IPS-11a (cell line): ENCODE measurements around the gene FSTL4.

ENCODE experiments used
- H3K4me3 ChIP-seq: one replicate; pipeline ENCODE4 v1.5.1; 2013; ENCODE audit warnings: low read depth, low read length, control low read depth

The FSTL4 gene

GRCh38 chr5:133483406-133484090 lies 128.8 kb downstream of the FSTL4 start:
- H3K4me3 ChIP-seq, result no peak overlapping the region

- H3K4me3 ChIP-seq, result no peak overlapping the region
These were observed 130.3 kb downstream of the FSTL4 start for GRCh38 chr5:133482028-133482427.

- no peak overlapping the region for H3K4me3 ChIP-seq
These were observed 131.5 kb downstream of the FSTL4 start for GRCh38 chr5:133480866-133481265.

DNA sequence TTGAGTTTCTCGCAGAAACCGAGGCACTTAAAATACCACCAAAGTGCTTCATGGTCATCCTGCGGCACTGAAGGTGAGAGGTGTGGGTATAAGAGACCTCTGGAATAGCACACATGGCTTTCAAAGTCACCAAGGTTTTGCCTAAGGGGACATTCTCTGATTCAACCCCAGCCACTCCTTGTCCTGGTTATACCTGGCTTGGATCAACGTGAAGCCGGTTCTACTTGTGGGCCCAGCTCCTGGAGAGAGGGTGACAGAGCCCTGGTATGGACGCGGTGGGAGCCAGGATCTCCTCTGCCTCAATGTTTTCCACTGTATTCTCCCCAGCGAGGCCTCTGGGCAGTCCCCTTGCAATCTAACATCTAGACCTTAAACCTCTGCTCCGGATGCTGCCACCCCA lies 132.0 kb downstream of the FSTL4 start:
- no peak overlapping the region for H3K4me3 ChIP-seq

- no peak overlapping the region for H3K4me3 ChIP-seq
These were observed 133.9 kb downstream of the FSTL4 start for GRCh38 chr5:133478199-133478985.

DNA sequence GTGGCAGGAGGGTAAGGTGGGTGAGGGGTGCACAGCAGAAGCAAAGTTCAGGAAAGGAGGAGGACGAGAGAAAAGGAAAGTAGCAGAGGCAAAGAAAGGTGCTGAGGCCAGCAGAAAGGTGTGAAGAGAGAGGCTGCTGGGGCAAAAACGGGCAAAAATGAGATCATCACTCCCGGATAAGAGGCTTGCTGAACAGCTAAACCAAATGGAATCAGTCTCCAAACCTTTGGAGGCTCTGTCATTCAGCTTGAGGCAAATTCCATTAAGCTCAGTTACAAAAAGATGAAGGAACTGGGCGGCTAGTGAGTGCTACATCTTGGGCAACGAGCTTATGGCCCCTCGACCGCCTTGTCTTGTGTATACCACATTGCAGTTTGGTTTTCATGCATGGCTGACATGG lies 136.4 kb downstream of the FSTL4 start:
- no peak overlapping the region for H3K4me3 ChIP-seq

- H3K4me3 ChIP-seq, result no peak overlapping the region
These were observed 137.3 kb downstream of the FSTL4 start for GRCh38 chr5:133474851-133475590.

DNA sequence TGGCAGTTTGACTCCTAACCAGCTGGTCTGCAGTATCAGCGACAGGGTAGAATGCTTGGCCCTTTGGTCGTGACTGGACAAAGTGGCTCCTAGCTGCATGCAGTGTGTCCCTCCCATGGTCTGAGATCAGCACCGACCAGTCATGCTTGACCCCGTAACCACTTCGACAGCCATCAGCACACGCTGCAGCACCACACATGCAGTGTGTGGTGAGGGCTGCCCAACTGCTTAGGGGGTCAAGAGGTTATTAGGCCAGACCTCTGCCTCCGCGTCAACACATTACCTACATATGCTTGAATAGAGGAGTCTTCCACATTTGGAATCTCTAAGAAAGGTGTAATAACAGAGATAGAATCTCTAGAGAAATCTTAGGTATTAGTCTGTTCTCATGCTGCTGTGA lies 139.1 kb downstream of the FSTL4 start:
- H3K4me3 ChIP-seq, result no peak overlapping the region

DNA sequence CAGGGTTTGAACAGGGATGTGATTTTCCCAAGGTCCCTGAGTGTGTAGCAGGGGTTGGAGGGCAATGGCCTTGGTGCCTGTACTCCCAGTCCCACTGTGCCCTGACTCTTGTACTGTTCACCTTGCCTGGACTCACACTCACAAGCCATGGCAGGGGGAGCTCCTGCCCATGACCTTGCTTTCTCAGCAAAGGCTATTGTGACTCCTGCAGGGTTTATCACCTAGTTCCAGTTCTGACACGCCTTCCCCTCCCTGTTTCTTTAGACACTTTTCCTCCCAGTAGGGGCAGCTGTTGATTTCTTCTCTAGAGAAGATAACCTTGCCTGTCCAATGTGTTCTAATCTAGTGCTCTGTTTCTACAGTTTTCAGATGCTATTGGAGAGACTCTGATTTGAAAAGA lies 139.5 kb downstream of the FSTL4 start:
- no peak overlapping the region for H3K4me3 ChIP-seq

GRCh38 chr5:133471699-133472098 lies 140.6 kb downstream of the FSTL4 start:
- no peak overlapping the region for H3K4me3 ChIP-seq

DNA sequence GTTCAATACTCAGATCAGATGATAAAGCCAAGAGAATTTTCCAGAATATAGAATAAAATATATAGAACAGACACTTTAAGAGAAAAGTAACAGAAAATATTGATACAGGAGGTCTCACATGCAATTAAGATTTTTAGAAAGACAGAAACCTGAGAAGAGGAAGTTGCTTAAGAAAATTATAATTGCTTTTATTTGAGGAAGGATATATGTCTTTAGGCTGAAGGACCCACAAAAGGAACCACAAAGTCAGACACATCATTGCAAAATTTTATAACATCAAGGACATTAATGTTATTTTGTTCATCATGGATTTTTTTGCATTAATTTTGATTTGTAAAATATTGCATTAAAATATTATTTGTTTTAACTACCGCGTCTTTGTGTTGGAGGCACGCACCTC lies 141.5 kb downstream of the FSTL4 start:
- H3K4me3 ChIP-seq, result no peak overlapping the region

GRCh38 chr5:133469846-133470245 lies 142.5 kb downstream of the FSTL4 start:
- no peak overlapping the region for H3K4me3 ChIP-seq

- no peak overlapping the region for H3K4me3 ChIP-seq
These were observed 143.1 kb downstream of the FSTL4 start for GRCh38 chr5:133469252-133469651.

GRCh38 chr5:133468596-133468995 lies 143.7 kb downstream of the FSTL4 start:
- no peak overlapping the region for H3K4me3 ChIP-seq

- H3K4me3 ChIP-seq, result no peak overlapping the region
These were observed 144.4 kb downstream of the FSTL4 start for GRCh38 chr5:133467826-133468463.

DNA sequence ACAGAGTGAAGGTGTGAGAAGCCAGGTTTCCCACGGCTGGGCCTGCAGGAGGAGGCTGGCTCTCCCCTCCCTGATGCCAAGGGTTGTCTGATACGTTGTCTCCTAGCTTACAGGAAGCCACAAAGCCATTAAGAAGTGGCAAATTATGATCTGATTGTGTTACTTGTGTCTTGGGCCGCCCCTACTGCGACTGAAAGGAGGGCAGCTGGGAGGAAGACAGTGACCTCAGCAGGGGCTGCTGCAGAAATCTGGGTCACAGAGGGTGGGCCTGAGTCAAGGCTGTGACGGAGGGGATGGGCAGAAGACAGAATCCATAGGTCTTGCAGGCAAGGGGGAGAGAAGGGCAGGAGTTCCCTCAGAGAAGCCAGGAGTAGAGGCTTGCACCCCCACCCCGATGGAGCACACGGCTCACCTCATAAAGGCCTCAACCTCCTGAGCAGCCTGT lies 145.0 kb downstream of the FSTL4 start:
- H3K4me3 ChIP-seq, result no peak overlapping the region

DNA sequence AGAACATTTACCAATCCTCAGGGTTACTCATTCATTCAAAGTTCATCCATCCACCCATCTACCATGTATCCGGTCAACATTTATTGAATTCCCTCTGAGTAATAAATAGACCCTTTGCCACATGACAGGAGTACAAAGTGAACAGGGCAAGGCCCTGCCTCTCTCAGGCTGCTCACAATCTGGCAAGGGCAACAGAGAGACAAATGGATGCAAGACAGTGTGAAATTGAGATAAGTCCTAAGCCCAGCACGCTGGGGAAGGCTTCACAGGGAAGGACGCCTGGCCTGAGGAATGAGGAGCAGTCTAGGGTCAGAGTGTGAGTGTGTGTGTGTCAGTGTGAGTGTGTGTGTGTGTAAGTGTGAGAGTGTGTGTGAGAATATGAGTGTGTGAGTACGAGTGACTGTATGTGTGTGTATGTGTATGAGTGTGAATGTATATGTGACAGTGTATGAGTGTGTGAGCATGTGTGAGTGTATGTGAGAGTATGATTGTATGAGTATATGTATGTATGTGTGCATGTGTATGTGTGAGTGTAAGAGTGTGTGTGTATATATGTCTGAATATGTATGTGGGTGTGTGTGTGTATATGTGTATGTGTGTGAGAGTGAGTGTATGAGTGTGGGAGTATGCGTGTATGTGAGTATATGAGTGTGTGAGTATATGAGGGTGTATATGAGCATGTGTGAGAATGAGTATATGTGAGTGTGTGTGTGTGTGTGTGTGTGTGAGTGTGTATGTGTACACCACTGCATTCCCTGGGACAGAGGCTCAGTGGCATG lies 145.6 kb downstream of the FSTL4 start:
- H3K4me3 ChIP-seq, result no peak overlapping the region

- H3K4me3 ChIP-seq, result no peak overlapping the region
These were observed 148.3 kb downstream of the FSTL4 start for GRCh38 chr5:133464013-133464412.

DNA sequence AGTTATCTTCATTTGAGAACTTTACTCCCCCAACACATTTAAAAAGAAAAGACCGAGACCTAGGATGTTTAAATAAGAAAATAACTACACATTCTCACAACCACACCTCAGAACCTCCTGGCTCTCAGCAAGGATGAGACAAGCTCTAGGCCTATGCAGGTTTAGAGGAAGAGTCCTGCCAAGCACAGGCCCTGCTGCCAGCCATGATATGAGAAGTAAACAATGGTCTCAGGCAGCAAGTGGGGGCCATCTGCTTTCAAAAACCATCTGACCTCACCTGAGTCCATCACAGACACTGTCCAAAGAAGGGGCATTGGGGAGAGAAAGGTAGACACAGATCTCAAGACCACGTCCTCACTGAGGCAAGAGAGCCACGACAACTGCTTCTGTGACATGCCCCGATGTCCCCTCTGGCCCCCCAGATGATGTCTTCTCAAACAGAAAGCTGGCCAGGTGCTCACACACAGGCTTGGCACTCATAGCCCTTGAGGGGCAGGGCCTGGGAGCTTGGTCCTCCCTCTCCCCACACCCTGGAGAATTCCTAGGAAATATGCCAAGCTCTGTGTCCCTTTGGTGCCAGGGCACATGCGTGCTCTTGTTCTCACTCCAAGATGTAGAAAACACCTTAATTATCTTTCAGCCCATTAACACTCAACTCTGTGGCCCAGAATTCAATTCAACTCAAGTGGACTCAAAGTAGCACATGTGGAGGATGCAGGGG lies 150.4 kb downstream of the FSTL4 start:
- H3K4me3 ChIP-seq, result no peak overlapping the region
